GM12801 (cell line): ENCODE results near the gene TM2D1.

ENCODE experiments used
- TF ChIP-seq, protein P1 (sequence below): IDR thresholded peaks from one replicate; pipeline ENCODE4 v1.5.1; 2011; ENCODE audit warnings: control low read depth; ENCODE audit not compliant: insufficient read length; ENCODE audit errors: extremely low read depth

TM2D1 gene

GRCh38 chr1:61670445-61670844, 54.5 kb downstream of the TM2D1 start:
- TF ChIP-seq, protein P1, sequence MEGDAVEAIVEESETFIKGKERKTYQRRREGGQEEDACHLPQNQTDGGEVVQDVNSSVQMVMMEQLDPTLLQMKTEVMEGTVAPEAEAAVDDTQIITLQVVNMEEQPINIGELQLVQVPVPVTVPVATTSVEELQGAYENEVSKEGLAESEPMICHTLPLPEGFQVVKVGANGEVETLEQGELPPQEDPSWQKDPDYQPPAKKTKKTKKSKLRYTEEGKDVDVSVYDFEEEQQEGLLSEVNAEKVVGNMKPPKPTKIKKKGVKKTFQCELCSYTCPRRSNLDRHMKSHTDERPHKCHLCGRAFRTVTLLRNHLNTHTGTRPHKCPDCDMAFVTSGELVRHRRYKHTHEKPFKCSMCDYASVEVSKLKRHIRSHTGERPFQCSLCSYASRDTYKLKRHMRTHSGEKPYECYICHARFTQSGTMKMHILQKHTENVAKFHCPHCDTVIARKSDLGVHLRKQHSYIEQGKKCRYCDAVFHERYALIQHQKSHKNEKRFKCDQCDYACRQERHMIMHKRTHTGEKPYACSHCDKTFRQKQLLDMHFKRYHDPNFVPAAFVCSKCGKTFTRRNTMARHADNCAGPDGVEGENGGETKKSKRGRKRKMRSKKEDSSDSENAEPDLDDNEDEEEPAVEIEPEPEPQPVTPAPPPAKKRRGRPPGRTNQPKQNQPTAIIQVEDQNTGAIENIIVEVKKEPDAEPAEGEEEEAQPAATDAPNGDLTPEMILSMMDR: no peak

- TF ChIP-seq, protein P1: no peak
Measured at GRCh38 chr1:61670016-61670415, 54.9 kb downstream of the TM2D1 start.

DNA sequence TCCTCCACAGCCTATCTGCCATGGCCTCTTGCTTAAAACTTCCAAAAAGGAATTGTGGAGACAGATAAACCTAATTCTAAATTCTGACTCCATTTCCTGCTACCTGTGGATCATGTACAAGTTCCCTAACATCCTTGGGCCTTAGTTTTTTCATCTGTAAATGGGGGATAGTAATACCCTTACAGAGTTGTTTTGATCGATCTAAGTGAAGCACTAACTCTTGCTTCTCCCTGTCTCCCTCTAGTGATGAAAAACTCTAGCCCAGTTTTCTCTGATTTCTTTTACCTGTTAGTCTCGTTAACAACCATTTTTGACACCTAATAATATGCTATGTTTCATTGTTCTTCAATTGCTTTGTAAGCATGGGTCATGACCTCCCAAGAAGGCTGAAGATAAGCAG, 65.9 kb downstream of the TM2D1 start:
- TF ChIP-seq, protein P1: no peak

DNA sequence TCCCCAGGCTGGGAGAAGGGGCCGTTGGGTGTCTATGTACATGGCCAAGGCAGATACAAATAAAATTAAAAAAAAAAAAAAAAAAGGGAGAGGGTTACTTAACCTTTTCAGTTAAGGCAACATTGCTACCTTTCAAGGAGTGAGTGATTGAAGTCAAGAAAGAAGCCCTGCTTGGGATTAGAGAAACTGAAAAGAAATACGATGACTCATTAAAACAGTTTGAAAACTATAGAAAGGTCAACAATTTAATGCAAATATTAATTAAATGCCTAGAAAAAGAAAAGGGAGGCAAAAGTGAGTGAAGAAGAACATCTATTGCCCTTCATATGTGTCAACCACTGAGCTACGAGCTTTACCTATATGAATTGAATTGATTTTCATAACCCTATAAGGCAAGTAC, 69.5 kb downstream of the TM2D1 start:
- TF ChIP-seq, protein P1: no peak

DNA sequence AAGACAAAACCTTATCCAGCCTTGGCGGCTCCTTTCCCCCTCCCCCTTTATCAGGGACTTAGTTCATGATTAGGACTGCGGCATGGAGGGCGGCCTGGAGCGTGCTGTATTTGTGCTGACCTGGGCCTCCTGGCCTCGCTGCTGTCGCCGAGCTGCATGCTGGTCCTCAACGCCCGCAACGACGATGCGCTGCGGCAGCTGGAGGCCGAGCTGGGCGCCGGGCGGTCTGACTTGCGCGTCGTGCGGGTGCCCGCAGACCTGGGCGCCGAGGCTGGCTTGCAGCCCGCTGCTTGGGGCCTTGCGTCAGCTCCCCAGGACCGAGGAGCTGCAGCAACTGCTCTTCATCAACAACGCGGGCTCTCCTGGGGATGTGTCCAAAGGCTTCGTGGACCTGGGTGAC, 70.9 kb downstream of the TM2D1 start:
- TF ChIP-seq, protein P1: no peak

- TF ChIP-seq, protein P1: no peak
Measured at GRCh38 chr1:61648983-61649742, 75.8 kb downstream of the TM2D1 start.

- TF ChIP-seq, protein P1: no peak
Measured at GRCh38 chr1:61647142-61647541, 77.8 kb downstream of the TM2D1 start.
